Effector memory CD4-positive, alpha-beta T cell (primary cell): ENCODE data around the gene CREB5.

Source experiments
- DNase-seq, 3 donors: peaks; one replicate each; pipeline ENCODE4 v3.0.0-alpha.2; 2020
- H3K27ac ChIP-seq: 2 replicates; pipeline ENCODE4 v1.7.0; 2013; ENCODE audit warnings: mild to moderate bottlenecking, low read length, moderate library complexity; ENCODE audit not compliant: insufficient read depth, poor library complexity, severe bottlenecking
- H3K27me3 ChIP-seq: replicated peaks from 2 replicates; pipeline ENCODE4 v1.7.0; 2013; ENCODE audit warnings: mild to moderate bottlenecking, low read length; ENCODE audit not compliant: insufficient read depth, control insufficient read depth, poor library complexity, severe bottlenecking
- H3K36me3 ChIP-seq: 2 replicates; pipeline ENCODE4 v1.7.0; 2013; ENCODE audit warnings: mild to moderate bottlenecking, low read length, moderate library complexity; ENCODE audit not compliant: control insufficient read depth, insufficient read depth
- H3K4me1 ChIP-seq: 2 replicates; pipeline ENCODE4 v1.7.0; 2013; ENCODE audit warnings: low read length, mild to moderate bottlenecking; ENCODE audit not compliant: control insufficient read depth, insufficient read depth, poor library complexity, severe bottlenecking
- H3K4me3 ChIP-seq: 2 replicates; pipeline ENCODE4 v1.7.0; 2013; ENCODE audit warnings: low read length, low read depth, mild to moderate bottlenecking; ENCODE audit not compliant: insufficient read depth, poor library complexity, severe bottlenecking
- H3K9me3 ChIP-seq: 2 replicates; pipeline ENCODE4 v1.7.0; 2013; ENCODE audit warnings: mild to moderate bottlenecking, low read length, moderate library complexity; ENCODE audit not compliant: control insufficient read depth

CREB5 gene

GRCh38 chr7:28570970-28571288 is 158.6 kb downstream of the CREB5 start:
- no peaks in the 10 kb centered on the region for H3K9me3 ChIP-seq
- no peak overlapping the region for H3K4me3 ChIP-seq
- no peak overlapping the region for H3K27ac ChIP-seq
- H3K27me3 ChIP-seq: no peaks in the 10 kb centered on the region
- no peak for DNase-seq
- no peaks in the 10 kb centered on the region for H3K36me3 ChIP-seq
- no peaks in the 10 kb centered on the region for H3K4me1 ChIP-seq

- Histone ChIP-seq H3K4me1 (no peaks in the 10 kb centered on the region), H3K9me3 (no peaks in the 10 kb centered on the region), H3K4me3 (no peak overlapping the region), H3K27ac (no peak overlapping the region), H3K36me3 (no peaks in the 10 kb centered on the region), H3K27me3 (no peaks in the 10 kb centered on the region)
- no peak for DNase-seq
Observed at GRCh38 chr7:28571405-28571804, 159.1 kb downstream of the CREB5 start.

GRCh38 chr7:28572321-28573058 is 160.2 kb downstream of the CREB5 start:
- H3K27me3 ChIP-seq: no peaks in the 10 kb centered on the region
- DNase-seq: no peak
- no peaks in the 10 kb centered on the region for H3K4me1 ChIP-seq
- H3K27ac ChIP-seq: no peak overlapping the region
- H3K9me3 ChIP-seq: no peaks in the 10 kb centered on the region
- H3K36me3 ChIP-seq: no peaks in the 10 kb centered on the region
- no peak overlapping the region for H3K4me3 ChIP-seq

GRCh38 chr7:28573059-28573553 is 160.8 kb downstream of the CREB5 start:
- Histone ChIP-seq H3K27me3 (no peaks in the 10 kb centered on the region), H3K4me3 (no peak overlapping the region), H3K4me1 (no peaks in the 10 kb centered on the region), H3K9me3 (no peaks in the 10 kb centered on the region), H3K27ac (no peak overlapping the region), H3K36me3 (no peaks in the 10 kb centered on the region)
- no peak for DNase-seq

GRCh38 chr7:28573651-28574301 is 161.5 kb downstream of the CREB5 start:
- Histone ChIP-seq H3K9me3 (no peaks in the 10 kb centered on the region), H3K27ac (no peak overlapping the region), H3K27me3 (no peaks in the 10 kb centered on the region), H3K4me3 (no peak overlapping the region), H3K4me1 (no peaks in the 10 kb centered on the region), H3K36me3 (no peaks in the 10 kb centered on the region)
- no peak for DNase-seq

GRCh38 chr7:28575241-28575643 is 162.9 kb downstream of the CREB5 start:
- Histone ChIP-seq H3K27ac (no peak overlapping the region), H3K27me3 (no peaks in the 10 kb centered on the region), H3K4me3 (no peak overlapping the region), H3K4me1 (no peaks in the 10 kb centered on the region), H3K36me3 (no peaks in the 10 kb centered on the region), H3K9me3 (no peaks in the 10 kb centered on the region)
- DNase-seq: no peak

GRCh38 chr7:28576656-28577055 is 164.3 kb downstream of the CREB5 start:
- H3K4me3 ChIP-seq: no peak overlapping the region
- no peaks in the 10 kb centered on the region for H3K36me3 ChIP-seq
- no peak overlapping the region for H3K27ac ChIP-seq

GRCh38 chr7:28579571-28579970 is 167.3 kb downstream of the CREB5 start:
- Histone ChIP-seq H3K4me1 (no peaks in the 10 kb centered on the region), H3K4me3 (no peak overlapping the region), H3K36me3 (no peaks in the 10 kb centered on the region), H3K9me3 (no peaks in the 10 kb centered on the region), H3K27me3 (no peaks in the 10 kb centered on the region), H3K27ac (no peak overlapping the region)
- no peak for DNase-seq

More at GRCh38 chr7:28576656-28577055, 164.3 kb downstream of the CREB5 start:
- Histone ChIP-seq H3K4me1 (no peaks in the 10 kb centered on the region), H3K27me3 (no peaks in the 10 kb centered on the region), H3K9me3 (no peaks in the 10 kb centered on the region)
- no peak for DNase-seq

GRCh38 chr7:28580665-28581064 is 168.3 kb downstream of the CREB5 start:
- H3K27me3 ChIP-seq: no peaks in the 10 kb centered on the region

GRCh38 chr7:28581351-28581750 is 169.0 kb downstream of the CREB5 start:
- Histone ChIP-seq H3K9me3 (no peaks in the 10 kb centered on the region), H3K27me3 (no peaks in the 10 kb centered on the region), H3K4me3 (no peak overlapping the region), H3K4me1 (no peaks in the 10 kb centered on the region), H3K36me3 (no peaks in the 10 kb centered on the region), H3K27ac (no peak overlapping the region)
- no peak for DNase-seq

More at GRCh38 chr7:28580665-28581064, 168.3 kb downstream of the CREB5 start:
- Histone ChIP-seq H3K4me3 (no peak overlapping the region), H3K9me3 (no peaks in the 10 kb centered on the region), H3K4me1 (no peaks in the 10 kb centered on the region), H3K27ac (no peak overlapping the region), H3K36me3 (no peaks in the 10 kb centered on the region)
- no peak for DNase-seq
